Measurements from ENCODE around the gene REN.

REN gene

DNA sequence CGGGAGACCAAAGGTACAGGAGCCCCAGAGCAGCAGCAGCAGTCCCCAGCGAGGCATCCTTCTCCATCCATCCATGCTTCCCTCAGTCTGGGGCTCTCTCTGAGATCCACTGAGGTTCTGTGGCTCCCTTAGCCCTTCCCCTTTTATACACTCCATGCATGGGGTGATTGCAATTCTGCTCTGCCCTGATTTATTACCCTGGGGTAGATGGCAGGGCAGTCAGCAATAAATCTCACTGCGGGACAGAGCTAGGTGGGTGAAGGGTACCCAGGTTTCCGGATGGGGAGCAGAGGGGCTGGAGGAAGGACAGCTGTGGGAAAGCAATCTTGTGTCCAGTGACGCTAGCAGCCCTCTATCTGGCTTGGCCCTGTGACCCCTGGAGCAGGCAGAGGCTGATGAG is at the start of gene REN:
Gene REN (minus strand): TSS at position 119 of the 400 bp plus-strand sequence. CDS start 44 bp downstream, at position 75.
- DNase-seq, result no peak

DNA sequence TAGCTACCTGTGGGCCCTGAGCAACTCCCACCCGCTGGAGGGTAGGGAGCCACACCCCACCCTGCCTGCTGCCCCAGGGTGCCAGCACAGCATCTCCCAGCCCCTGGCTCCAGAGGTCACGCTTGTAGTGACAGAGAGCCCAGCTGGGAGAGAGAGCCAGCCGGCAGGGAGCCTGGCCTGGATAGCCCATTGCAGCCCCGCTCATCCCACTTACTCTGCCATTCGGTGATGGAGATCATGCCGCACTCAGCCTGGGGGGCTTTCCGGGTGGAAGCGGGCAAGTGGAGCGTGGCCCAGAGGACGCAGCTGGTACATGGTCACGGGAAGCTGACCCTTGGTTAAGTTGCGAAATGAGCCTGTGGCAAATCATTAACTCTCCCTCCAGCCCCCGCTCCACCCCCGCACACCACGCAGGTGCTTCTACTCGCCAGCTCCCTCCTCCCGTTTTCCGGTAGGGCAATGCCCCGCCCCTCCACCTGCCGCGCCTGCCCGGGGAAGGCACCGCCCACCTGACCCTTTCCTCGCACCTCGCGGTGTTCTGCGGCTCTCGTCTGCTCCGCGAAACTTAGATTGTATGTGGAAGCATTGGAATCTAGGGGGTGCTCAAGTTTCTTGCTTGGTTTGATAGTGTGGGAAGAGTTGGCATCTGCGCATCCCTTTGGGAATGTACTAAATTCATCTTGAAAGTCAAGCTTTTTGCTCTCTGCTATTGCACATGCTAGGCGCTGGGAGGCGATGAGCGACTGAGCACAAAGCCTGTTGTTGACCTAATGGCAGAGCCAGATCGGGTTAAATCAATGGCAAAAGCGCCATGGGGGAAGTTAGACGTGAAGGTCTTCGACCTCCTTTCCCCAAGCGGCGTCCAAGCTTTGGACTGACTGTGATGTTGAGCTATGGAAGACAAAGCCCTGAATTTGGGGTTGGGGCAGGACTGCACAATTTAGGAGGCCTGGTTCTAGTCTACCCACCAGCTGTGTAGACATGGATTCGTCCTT is 47.8 kb upstream of the REN start, which contains the start of gene GOLT1A:
Gene GOLT1A (minus strand): TSS at position 321 of the 995 bp plus-strand sequence. CDS start 82 bp downstream, at position 239.
- DNase-seq, result no peak

DNA sequence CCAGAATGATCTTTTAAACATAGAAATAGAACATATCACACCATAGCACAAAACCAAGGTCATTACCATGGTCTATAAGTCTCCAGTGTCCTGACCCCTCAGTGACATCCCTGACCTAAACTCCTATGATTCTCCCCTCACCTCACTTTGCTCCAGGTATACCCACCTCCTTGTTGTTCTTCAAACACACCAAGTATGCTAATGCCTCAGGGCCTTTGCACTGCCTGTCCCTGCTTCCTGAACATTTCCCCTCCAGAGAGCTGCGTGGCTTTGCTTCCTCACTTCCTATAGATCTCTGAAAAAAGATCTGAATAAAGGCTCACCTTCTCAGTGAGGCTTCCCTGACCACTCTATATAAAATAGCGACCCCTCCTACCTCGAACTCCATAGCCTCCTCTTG is 46.6 kb upstream of the REN start:
- no peak for DNase-seq

DNA sequence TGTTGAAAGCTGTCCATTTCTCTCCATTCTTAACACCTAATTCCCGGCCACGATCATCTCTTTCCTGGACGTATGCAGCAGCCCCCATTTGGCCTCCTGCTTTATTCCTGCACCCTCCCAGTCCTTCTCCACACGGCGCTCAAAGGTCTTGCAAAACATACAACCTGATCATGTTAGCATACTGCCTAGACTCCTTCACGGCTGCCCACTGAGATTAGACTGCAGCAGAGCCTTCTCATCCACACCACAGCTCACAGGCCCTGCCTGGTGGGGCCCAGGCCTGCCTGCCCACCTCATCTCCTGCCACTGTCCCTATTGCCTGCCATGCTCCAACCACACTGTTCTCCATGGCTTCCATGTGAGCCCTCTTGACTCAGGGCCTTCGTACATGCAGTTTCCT is 44.9 kb upstream of the REN start:
- DNase-seq, result no peak

DNA sequence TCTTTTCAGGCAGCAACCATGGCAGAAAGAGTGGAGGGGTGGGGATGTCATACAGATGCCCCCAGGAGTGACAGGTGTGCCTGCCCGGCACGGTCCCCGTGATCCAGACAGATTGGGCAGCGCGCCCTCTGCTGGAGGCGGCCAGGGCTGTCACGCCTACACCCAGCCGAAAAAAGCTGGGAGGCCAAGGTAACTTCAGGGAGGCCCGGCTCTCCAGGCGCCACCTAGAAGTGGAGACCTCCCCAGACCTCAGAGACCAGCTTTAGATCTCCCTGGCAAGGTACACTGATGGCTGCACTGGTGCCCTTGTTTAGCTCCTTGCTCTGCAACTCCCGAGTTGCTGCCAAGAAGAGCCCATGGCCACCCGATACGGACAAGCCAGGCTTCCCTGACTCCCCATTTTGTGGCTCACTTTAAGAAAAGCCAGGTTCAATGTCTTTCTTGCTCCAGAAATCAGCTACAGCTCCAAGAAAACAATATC is 41.0 kb upstream of the REN start:
- peak; percentile 18 to 55 for DNase-seq

DNA sequence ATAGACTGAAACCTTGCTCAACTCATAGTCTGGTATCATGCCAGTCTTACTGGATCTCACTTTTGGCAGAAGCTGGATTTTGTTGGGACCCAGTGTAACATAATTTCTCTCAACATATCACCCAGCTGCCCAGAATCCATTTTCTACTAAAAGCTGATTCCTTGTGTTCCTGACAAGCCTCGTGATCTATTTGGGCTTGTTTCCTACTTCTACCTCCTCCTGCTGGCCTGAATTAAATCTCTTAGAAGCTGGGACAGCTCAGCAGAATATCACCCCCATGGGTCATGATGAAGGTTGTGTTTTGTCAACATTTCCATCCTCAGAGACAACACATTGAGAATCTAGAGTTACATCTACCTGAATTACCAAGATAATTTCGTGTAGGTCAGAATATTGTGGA is 40.0 kb upstream of the REN start:
- no peak for DNase-seq

DNA sequence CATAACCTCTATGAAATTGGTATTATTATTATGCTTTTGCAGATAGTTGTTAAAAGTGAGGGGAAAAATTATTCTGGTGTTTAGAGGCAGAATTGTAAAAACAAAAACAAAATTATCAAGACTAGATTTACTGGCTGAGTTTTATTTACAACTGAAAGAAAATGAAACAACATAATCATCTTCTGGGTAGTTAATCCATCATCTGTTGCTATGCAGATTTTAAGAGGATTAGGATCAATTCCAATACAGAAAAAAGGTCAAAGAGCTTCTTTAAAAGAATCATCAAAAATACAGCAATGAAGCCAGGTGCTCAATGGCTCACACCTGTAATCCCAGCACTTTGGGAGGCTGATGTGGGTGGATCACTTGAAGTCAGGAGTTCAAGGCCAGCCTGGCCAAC is 39.3 kb upstream of the REN start:
- DNase-seq, result no peak

DNA sequence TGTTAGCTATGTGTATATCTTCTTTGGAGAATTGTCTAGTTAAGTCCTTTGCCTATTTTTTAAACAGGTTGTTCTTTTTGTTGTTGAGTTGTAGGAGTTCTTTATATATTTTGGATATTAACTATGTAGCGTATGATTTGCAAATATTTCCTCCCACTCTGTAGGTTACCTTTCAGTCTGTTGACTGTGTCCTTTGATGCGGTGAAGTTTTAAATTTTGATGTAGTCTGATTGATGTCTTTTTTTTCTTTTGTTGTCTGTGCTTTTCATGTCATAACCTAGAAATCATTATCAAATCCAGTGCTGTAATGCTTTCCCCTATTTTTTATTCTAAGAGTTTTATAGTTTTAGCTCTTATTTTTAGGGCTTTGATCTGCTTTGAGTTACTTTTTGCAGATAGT is 38.8 kb upstream of the REN start:
- no peak for DNase-seq

DNA sequence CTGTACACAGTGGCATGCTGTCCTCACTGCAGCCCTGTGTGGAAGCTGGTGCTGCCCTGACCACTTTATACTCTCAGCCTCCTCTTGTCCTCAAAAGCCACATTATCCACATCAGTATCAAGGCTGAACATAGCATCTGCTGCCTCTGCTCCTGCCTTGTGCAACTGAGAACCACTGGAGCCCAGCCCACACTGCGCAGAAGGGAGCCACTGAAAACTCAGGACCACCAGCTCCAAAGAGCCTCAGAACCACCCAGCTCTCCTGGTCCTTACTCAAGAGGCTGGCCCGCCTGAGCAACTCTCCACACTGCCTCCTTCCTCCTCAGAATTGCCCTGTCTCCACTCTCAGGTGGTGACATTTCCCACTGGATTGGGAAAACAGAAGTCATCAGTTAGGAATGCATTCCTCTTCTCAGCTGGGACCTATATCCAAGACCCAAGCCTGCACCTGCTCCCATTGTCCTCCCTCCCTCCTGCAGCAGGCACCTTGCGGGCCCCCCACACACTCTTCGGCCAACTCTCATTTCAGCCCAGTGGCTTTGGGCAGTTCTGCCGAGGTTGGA is 37.1 kb upstream of the REN start:
- no peak for DNase-seq

DNA sequence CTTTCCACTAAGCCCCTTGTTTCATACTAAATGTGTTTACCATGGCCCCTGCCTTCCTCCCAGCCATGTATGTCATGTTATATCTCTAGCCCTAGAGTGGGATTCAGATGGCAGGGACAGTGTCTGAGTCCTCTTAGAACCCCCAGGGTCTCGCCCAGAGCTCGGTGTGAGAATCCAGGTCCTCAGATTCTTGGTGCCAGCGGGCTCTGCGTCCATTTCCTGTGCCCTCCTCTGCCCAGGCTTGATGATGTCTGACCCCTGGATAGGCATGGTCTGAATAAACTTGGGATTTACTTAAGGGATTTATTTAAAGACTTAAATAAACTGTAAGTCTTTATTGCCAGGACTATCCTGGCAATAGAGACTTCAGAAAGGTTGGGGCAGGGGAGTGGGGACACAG is 36.3 kb upstream of the REN start:
- DNase-seq, result no peak

DNA sequence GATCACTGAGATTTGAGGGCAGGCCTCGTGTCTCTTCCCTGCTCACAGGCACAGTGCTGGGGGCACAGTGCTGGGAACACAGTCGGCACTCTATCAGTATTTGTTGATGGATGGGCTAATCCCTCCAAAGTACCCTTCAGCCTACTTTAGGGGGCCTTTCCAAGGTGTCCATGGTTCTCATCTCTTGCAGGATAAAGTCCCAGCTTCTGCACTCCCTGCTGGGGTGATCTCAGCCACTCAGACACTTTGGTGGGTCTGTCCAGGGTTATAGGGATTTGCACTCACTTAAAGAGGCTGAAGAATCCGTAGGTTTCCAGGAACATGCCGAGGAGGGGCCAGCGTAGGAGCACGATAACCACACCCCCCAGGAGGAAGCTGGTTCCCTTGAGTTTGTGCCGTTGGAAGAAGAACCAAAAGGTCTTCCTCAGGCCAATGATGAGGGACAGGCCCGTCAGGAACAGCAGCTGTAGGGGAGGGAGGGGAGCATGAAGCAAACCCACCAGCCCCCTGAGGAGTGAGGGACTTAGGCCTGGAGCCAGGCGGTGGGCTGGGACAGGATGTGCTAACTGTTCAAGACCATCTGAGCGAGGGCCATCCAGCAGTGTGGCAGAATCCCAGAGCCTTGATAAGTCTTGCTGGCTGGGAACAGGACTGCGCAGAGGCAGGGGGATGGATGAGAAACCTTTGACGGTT is 35.4 kb upstream of the REN start:
- DNase-seq, result no peak

DNA sequence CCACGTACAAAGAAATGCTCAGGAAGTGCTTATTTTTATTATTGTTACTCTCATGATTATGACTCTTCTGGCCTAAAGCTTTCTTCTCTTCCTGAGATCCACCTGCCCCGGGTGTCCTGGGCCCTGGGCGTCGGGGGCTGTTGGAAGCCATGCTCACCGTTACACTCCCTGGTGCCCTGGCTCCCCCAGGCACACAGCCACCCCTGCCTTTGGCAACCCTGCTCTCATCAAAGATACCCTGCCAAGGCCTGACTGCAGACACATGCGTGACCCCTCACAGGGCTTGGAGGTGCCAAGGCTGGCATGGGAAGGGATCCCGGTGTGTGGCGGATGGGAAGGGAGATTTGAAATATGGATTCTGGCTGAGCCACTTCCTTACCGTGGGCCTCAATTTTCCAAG is 33.4 kb upstream of the REN start:
- peak; percentile 45 to 72 for DNase-seq

DNA sequence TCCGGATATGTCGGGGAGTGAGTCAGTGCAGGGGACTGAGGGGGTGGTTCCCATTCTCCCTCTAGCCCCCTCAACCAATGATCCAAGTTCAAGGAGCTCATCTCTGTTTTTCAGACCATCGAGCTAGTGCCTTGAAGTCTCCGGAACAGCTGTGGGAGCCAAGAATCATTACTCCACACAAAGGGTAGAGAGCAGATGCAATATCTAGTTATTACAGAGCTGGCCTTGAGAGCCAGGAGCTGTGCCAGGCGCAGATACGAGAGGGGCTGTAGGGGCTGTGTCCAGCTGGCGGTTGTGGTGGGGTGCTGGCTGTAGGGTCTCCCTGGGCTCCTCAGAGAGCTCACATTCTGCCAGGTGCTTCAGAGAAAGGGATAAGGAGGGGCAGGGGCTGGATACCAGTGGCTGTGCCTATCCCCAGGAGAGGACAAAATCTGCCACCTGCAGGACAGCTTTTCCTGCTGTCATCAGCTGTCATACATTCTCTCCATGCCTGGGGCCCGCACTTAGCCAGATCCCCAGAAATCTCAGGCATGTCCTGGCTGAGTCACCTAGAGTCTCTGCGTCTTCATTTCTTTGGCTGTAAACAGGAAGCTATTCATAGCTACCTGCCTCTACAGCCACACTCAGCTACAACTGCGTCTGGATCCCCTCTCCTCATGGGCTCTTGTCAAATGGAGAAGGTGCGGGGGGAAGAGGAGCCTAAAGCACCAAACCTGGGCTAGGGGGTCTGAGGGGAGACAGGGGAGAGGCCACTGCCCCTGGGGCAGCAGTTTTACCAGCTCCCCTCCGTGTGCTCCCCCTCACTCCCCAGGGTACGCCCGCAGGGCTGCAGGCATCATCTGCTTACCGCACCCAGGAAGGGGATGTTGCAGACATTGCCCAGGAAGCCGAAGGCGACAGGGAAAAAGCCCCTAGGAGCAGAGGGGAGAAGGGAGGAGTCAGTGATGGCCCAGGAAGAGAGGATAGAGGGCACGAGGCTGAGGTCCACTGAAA is 32.5 kb upstream of the REN start:
- peak; percentile 32 to 64 for DNase-seq

DNA sequence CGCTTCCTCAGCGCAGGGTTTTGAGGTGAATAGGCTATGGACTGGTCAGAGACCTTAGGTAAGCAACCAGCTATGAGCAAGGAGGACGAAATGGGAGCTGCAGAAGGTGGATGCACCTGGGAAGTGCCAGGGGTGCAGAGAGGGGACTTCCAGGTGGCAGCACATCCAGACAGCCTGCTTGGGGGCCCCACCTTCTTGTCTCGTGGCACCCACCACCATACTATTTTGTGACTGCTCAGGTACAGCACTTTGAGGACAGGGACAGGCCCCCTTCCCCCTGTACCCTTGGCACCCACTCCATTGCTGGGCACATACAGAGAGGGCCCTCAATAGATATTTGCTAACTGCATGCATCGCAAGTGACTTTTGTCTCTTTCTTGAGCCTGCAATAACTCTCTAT is 30.9 kb upstream of the REN start:
- DNase-seq, result no peak

DNA sequence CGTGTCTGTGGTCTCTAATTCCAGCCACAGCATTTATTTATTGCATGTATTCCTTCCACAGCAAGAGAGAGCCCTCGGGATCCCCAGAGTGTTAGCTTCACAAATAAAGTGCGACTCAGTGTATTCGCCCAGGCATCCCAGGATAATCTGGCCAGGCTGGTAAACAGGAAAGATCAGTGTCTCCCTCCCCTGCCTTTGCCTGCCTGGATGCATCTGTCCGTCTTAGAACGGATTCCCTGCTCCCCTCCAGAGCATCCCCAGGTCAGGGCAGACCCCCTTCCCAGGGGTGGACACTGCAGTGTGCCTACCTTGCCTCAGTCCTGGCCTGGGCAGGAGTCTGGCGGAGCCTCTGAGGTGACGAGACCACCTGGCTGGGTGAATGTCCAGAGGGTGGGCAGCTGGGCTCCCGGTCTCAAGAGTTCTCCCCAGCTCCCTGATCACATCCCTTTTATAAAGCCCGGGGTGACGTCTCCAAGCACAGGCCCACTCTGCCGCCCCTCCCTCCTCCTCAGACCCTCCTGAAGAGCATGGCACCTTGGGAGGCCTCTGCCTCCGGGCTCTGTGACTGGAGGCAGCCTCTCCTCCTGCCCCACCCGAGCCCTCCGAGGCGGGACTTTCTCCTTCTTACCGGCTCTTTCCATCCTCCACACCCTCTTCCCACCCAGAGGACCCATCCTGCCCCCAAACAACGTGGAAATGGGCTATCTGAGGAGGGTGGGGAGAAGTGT is 30.1 kb upstream of the REN start, which contains the start of gene KISS1:
Gene KISS1 (minus strand): TSS at position 424 of the 728 bp plus-strand sequence. CDS start 3,615 bp downstream, outside the sequence.
- DNase-seq, result no peak

DNA sequence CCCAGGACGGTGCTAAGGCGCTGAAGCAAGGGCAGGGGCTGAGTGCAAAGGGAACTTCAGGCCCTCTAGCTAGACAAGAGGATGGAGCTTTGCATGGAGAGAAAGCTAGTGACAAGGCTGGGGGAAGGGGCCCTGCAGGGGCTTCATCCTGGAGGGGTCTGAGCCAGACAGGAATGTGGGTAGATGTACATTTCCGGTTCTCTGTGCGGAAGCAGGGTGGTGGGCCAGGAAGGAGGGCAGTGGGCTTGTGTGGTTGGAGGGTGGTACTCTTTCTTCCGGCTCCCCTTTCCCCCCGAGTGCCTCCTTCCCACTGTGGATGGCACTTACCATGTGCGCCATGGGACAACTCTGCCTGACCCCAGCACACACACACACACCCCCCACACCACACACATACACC is 28.6 kb upstream of the REN start:
- DNase-seq, result no peak

DNA sequence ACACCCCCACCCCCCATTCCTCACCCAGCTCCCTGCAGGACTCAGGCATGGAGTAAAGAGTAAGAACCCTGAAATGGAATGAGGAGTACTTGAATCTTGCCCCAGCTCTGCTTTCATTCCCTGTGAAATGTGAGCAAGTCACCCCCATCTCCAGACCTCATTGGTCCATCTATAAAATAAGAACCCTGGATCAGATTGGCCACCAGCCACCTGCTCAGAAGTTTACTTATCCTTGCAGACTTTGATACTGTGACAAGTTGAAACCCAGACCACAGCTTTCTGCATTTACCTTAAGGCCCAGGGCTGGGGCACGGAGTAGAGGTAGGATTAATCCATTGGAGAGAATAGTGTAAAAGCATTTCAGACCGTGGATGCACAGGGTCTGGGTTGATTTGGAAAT is 27.9 kb upstream of the REN start:
- DNase-seq, result no peak

DNA sequence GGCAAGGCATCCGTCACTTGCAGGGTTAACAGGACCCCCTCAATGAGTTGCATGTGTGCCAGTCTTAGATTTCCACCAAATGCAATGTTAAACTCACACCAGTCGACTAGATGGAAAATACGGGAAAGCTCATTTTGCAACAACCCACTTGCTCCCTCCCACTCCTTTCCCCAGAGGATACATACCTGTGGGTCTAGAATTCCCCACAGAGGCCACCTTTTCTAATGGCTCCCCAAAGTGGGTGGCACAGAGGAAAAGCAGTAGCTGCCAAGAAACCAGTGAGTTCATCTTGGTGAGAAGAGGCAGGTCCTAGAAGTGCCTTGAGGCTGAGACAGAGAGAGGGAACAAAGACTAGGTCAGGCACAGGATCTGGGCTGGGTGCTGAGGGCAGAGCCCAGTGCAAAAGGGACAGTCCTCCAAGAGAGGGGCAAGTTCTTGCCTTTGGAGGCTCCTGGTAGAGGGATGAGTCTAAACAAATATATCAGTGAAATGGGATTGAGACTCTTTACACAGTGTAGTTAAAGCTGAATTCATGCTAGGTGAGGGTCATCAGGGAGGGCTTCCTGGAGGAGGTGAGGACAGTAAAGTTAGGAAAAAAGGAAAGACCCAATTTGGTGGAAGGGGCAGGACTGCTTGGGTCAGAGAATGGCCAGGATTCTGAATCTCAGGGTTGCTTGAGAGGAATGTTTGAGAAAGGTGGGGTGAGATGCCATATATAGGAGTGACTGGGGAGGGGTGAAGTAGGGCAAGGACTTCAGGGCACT is 26.6 kb upstream of the REN start:
- no peak for DNase-seq

DNA sequence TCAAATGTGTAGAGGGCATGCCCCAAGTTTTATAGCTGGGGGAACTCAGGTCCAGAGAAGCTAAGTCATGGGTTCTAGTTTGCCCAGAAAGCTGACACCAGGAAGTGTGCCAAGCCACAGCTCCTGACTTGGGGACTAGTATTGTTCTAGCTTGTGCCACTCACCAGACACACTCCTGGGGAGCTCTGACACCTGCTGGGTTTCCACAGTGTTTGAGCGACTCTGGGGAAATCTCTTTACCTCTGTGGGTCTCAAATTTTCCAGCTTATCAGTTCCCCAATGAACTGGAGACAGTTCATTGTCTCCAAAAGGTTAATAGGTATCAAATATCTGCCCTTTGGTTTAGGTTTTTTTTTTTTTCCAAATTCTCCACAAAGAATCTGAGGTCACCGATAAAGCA is 25.9 kb upstream of the REN start:
- no peak for DNase-seq

DNA sequence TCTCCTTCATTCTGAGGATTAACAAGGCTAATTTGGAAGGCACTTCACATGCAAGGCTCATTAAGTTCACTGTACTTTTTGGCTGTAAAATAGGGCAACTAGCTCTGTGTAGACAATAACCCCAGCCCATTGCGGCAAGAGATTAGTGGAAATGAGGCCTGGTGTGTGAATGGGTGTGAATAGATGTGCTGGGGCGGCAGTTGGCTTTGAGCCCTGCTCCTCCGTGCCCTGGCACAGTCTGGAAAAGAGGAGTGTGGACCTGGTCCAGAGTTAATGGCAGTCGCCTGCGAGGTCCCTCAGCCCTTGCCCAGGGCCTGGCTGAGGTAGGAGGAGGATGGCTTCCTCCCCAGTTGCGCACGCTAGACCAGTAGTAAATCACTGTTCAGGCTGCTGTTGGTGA is 25.3 kb upstream of the REN start:
- peak; percentile 63 to 83 for DNase-seq

Data from NCI-H446 (cell line).